CD4-positive, alpha-beta T cell (primary cell): Measurements from ENCODE around the gene TECPR2. TPM values are rescaled to one million over a fixed set of nuclear protein-coding genes. Genes with fewer than 3 reads are reported as not detected.

ENCODE experiments used
- ATAC-seq: fragments of 200-7000 bp; cut with Tn5 transposase; one replicate; pipeline ENCODE4 v1.10.0; 2022; ENCODE audit warnings: mild to moderate bottlenecking; ENCODE audit not compliant: poor library complexity
- CTCF ChIA-PET: fragments of 350-600 bp; sonication (Branson Sonifier 250); formaldehyde crosslinking; loops from one replicate; lab custom pipeline; 2021; ENCODE audit warnings: antibody characterized with exemption, inconsistent platforms; lab: Charles Lee
- POLR2A ChIA-PET: fragments of 350-600 bp; sonication (Branson Sonifier 250); formaldehyde crosslinking; loops from one replicate; lab custom pipeline; 2021; ENCODE audit warnings: antibody characterized with exemption, inconsistent platforms; lab: Charles Lee
- DNase-seq, 14 experiments: peaks; one replicate each; pipeline ENCODE4 v3.0.0-alpha.2; 2013 to 2020; ENCODE audit warnings: mixed read lengths in 2 of 14
- H3K27ac ChIP-seq, 2 donors: one replicate each; pipeline versions ENCODE4 v1.5.1 to v1.7.0; 2013; ENCODE audit warnings: low read length in 2 of 2, low read depth in 1 of 2, mild to moderate bottlenecking in 1 of 2
- H3K27me3 ChIP-seq, 2 experiments: 1 replicate in 1 of 2; 2 replicates in 1 of 2; pipeline versions ENCODE4 v1.6.1 to v1.7.0; 2013; ENCODE audit warnings: low read length in 2 of 2, control low read depth in 1 of 2, mild to moderate bottlenecking in 1 of 2, moderate library complexity in 1 of 2; ENCODE audit not compliant: insufficient read depth in 2 of 2, control insufficient read depth in 1 of 2
- H3K36me3 ChIP-seq: one replicate; pipeline ENCODE4 v1.6.1; 2013; ENCODE audit warnings: low read length, control low read depth; ENCODE audit not compliant: insufficient read depth
- H3K4me1 ChIP-seq: one replicate; pipeline ENCODE4 v1.6.1; 2013; ENCODE audit warnings: low read length, control low read depth; ENCODE audit not compliant: insufficient read depth
- H3K4me3 ChIP-seq: one replicate; pipeline ENCODE4 v1.5.1; 2013; ENCODE audit warnings: mild to moderate bottlenecking, low read length, moderate library complexity
- H3K9me3 ChIP-seq, 2 experiments: 1 replicate in 1 of 2; 2 replicates in 1 of 2; pipeline versions ENCODE4 v1.6.1 to v1.7.0; 2013; ENCODE audit warnings: low read length in 2 of 2, mild to moderate bottlenecking in 2 of 2, control low read depth in 1 of 2, moderate library complexity in 1 of 2; ENCODE audit not compliant: control insufficient read depth in 1 of 2, insufficient read depth in 1 of 2
- H3K27ac Mint-ChIP-seq: one replicate; pipeline ENCODE4 v1.8.0; 2020; ENCODE audit warnings: mixed read lengths
- H3K27me3 Mint-ChIP-seq: one replicate; pipeline ENCODE4 v1.8.0; 2021; ENCODE audit warnings: mixed read lengths
- H3K36me3 Mint-ChIP-seq: one replicate; pipeline ENCODE4 v1.8.0; 2021; ENCODE audit warnings: low read depth, mixed read lengths
- H3K4me1 Mint-ChIP-seq: one replicate; pipeline ENCODE4 v1.8.0; 2021; ENCODE audit warnings: low read depth, mixed read lengths
- H3K4me3 Mint-ChIP-seq: one replicate; pipeline ENCODE4 v1.8.0; 2020; ENCODE audit warnings: mild to moderate bottlenecking, mixed read lengths
- H3K9me3 Mint-ChIP-seq: one replicate; pipeline ENCODE4 v1.8.0; 2020; ENCODE audit warnings: mixed read lengths
- intact Hi-C, 2 experiments: fragments of 100-400 bp; cut with DNase I in 1 of 2; cut with micrococcal nuclease in 1 of 2; formaldehyde crosslinking; loops; one replicate each; pipeline versions ENCODE4 v1.15.1 to v1.9.0; 2023 to 2025; cut with DNase I, micrococcal nuclease
- total RNA-seq, 174 experiments: library from RNA in 2 of 174; stranded (reverse) in 2 of 174; gene quantifications; one replicate each; pipeline ENCODE4 v1.2.3 and lab custom pipeline; 2021 to 2026
- TF ChIP-seq, protein P1 (sequence below): fragments of 200-600 bp; IDR thresholded peaks from one replicate; pipeline ENCODE4 v1.8.0; 2022; ENCODE audit warnings: antibody characterized with exemption, mild to moderate bottlenecking

TECPR2 gene
- total RNA-seq, 2 experiments from 2014 or later: 5.0 to 5.4 TPM

DNA sequence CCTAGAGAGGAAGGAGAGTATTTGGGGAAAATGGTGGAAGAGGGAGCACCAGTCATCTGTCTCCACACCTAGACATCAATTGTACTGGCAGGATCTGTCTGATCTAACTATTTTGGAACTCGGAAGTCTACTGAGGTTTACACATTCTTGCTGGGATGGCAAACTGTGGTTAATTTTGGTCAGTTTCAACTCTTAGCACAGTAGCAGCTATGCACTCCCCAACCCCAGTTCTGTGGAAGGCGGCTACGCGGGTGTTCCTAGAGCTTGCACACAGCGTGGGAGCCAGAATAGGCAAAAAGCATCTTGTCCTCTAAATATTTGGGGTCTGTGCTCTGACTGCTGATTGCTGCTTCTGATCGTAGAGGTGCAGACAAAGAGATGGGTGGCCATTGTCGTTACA is 33.8 kb downstream of the TECPR2 start:
- Mint-ChIP-seq H3K27ac (no peak overlapping the region), H3K4me3 (no peak overlapping the region), H3K4me1 (peaks cover 11% of the 10 kb centered on the region), H3K36me3 (peaks cover 44% of the 10 kb centered on the region), H3K9me3 (no peaks in the 10 kb centered on the region), H3K27me3 (no peaks in the 10 kb centered on the region)
- DNase-seq: no peak
- Histone ChIP-seq H3K4me3 (no peak overlapping the region), H3K27ac (no peak overlapping the region), H3K4me1 (peaks cover 14% of the 10 kb centered on the region), H3K27me3 (no peaks in the 10 kb centered on the region), H3K9me3 (peaks cover 14 to 31% of the 10 kb centered on the region in 2 experiments), H3K36me3 (no peaks in the 10 kb centered on the region)
- POLR2A ChIA-PET: no interaction called here
- intact Hi-C loops: no loop called here
- ATAC-seq: no peak
- CTCF ChIA-PET: no interaction called here
- TF ChIP-seq, protein P1, sequence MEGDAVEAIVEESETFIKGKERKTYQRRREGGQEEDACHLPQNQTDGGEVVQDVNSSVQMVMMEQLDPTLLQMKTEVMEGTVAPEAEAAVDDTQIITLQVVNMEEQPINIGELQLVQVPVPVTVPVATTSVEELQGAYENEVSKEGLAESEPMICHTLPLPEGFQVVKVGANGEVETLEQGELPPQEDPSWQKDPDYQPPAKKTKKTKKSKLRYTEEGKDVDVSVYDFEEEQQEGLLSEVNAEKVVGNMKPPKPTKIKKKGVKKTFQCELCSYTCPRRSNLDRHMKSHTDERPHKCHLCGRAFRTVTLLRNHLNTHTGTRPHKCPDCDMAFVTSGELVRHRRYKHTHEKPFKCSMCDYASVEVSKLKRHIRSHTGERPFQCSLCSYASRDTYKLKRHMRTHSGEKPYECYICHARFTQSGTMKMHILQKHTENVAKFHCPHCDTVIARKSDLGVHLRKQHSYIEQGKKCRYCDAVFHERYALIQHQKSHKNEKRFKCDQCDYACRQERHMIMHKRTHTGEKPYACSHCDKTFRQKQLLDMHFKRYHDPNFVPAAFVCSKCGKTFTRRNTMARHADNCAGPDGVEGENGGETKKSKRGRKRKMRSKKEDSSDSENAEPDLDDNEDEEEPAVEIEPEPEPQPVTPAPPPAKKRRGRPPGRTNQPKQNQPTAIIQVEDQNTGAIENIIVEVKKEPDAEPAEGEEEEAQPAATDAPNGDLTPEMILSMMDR: no peak

DNA sequence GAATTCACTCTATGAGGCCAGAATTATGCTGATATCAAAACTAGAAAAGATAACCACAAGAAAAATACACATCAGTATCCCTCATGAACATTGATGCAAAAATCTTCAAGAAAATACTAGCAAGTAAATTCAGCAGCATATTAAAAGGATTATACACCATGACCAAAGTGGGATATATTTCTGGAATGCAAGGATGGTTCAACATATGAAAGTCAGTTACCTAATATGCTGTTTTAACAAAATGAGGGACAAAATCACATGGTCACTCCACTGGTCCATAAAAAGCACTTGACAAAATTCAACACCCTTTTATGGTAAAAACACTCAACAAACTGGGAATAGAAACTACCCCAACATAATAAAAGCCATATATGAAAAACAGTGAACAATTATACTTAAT is 40.3 kb downstream of the TECPR2 start:
- ChIA-PET POLR2A (no interaction called here), CTCF (no interaction called here)
- H3K9me3 ChIP-seq: peaks cover 25 to 29% of the 10 kb centered on the region in 2 experiments
- intact Hi-C loops: no loop called here
- no peaks in the 10 kb centered on the region for H3K4me1 Mint-ChIP-seq
- H3K9me3 Mint-ChIP-seq: peaks cover 10% of the 10 kb centered on the region
- no peak overlapping the region for H3K27ac ChIP-seq
- H3K27me3 ChIP-seq: no peaks in the 10 kb centered on the region
- H3K27me3 Mint-ChIP-seq: no peaks in the 10 kb centered on the region
- H3K4me3 Mint-ChIP-seq: no peak overlapping the region
- H3K27ac Mint-ChIP-seq: no peak overlapping the region
- H3K4me1 ChIP-seq: no peaks in the 10 kb centered on the region
- TF ChIP-seq, protein P1: no peak
- DNase-seq: no peak
- peaks cover 62% of the 10 kb centered on the region for H3K36me3 Mint-ChIP-seq
- no peak overlapping the region for H3K4me3 ChIP-seq
- no peak for ATAC-seq
- peaks cover 3% of the 10 kb centered on the region for H3K36me3 ChIP-seq

DNA sequence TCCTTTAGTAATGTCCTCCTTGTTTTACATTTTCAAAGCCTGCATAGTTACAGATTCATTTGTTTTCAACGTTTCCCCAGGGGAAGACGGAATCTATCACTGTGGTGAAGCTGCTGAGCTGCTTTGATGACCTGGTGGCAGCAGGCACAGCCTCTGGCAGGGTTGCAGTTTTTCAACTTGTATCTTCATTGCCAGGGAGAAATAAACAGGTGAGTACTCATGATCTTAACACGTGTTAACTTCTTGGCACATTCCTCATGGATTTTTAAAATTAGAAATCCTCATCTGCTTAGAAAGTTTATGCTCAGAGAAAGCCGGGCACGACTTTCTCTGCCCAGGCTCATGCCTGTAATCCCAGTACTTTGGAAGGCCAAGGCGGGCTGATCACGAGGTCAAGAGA is 44.5 kb downstream of the TECPR2 start:
- Histone ChIP-seq H3K27ac (no peak overlapping the region), H3K9me3 (peaks cover 3 to 10% of the 10 kb centered on the region in 2 experiments), H3K27me3 (no peaks in the 10 kb centered on the region), H3K4me1 (no peaks in the 10 kb centered on the region), H3K4me3 (no peak overlapping the region), H3K36me3 (peaks cover 3% of the 10 kb centered on the region)
- TF ChIP-seq, protein P1: no peak
- ATAC-seq: no peak
- POLR2A ChIA-PET: no interaction called here
- DNase-seq: no peak
- Mint-ChIP-seq H3K36me3 (peaks cover 58% of the 10 kb centered on the region), H3K27ac (no peak overlapping the region), H3K27me3 (no peaks in the 10 kb centered on the region), H3K4me1 (no peaks in the 10 kb centered on the region), H3K9me3 (peaks cover 7% of the 10 kb centered on the region), H3K4me3 (no peak overlapping the region)
- CTCF ChIA-PET: no interaction called here
- intact Hi-C loops: no loop called here
